Hepatocyte (in vitro differentiated cells): ENCODE data around the gene HSD17B14.

Experiments
- CTCF ChIP-seq: fragments of 200-600 bp; sonication (generic); IDR thresholded peaks from 2 replicates; pipeline ENCODE4 v1.5.1; 2016; ENCODE audit warnings: antibody characterized with exemption, mild to moderate bottlenecking; ENCODE audit not compliant: poor library complexity
- EZH2 ChIP-seq: fragments of 200-600 bp; sonication (generic); IDR thresholded peaks from 2 replicates; pipeline ENCODE4 v1.6.1; 2016; ENCODE audit warnings: antibody characterized with exemption, mild to moderate bottlenecking, borderline replicate concordance
- EZH2phosphoT487 ChIP-seq: fragments of 200-600 bp; sonication (generic); IDR thresholded peaks from one replicate; pipeline ENCODE4 v1.6.1; 2018; ENCODE audit warnings: antibody characterized with exemption, mild to moderate bottlenecking, low read depth, moderate library complexity; ENCODE audit not compliant: unreplicated experiment, severe bottlenecking

DNA sequence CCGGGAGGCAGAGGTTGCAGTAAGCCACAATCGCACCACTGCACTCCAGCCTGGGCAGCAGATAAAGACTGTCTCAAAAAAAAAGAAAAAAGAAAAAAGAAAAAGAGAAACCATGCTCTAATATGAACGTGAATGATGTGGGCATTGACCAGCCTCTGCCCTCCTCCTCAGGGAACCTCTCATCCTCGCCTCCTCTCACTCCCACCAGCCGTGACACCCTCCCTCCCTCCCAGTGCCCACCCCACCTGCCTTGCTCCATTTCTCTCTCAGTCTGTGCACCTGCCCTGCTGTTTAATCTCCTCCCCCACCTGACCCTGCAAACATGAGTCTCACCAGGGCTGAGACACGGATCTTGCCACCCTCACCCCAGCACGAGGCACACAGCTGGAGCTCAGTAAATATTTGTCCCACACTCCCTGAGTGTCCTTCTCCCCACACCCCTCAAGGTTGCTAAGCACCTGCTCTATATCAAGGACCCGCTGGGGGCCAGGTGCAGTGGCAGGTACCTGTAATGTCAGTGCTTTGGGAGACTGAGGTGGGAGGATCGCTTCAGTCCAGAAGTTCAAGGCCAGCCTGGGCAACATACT lies 18.0 kb downstream of the HSD17B14 start:
- TF ChIP-seq CTCF (no peak), EZH2phosphoT487 (no peak), EZH2 (no peak)
